ENCODE results near the gene GAL.

Gene GAL

DNA sequence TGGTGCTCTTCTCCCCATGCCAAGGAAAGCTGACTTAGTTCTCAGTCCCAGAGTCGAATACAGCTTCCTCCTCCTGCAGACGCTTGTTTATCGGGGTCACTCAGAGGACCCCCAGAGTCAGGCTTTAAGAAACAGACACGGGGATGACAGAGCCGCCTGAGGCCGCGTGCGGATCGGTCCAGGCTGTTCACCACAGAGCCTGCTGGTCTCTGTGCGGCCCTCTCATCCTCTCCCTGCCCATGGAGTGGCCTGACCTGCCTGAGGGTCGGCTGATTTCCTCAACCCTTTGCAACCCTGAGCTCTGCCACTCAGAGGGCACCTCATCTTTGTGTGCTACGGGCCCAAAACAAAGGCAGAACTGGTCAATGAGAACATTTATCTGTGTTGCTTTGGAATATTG is 2.1 kb downstream of the GAL start:
- Histone ChIP-seq H3K4me3 (ENCODE audit: low read depth, low read length) (peak overlapping the region; percentile 60), H3K36me3 (ENCODE audit: control insufficient read depth, insufficient read depth, low read length) (peaks cover 36% of the 10 kb centered on the region), H3K9ac (ENCODE audit: low read depth, low read length) (no peak overlapping the region)

DNA sequence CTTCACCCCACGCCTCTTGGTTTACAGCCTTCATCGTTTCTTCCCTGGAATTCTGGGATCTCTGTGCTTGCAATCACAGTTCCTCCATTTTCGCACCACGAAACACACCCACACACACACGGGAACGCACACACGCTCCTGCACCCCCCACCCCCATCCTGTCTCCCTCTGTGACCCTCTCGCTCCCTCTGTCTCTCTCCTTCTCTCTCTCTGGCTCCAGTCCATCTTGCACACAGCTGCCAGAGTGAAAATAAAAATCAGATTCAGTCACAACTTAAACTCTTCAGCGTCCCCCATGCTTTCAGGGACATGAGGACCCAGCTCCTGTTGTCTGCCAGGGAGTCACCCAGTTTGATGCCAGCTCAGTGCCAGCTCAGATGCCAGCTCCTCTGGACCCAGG is 3.0 kb downstream of the GAL start:
- Histone ChIP-seq H3K9me3 (ENCODE audit: control insufficient read depth, insufficient read depth, low read length) (no peaks in the 10 kb centered on the region), H3K4me3 (ENCODE audit: low read depth, low read length) (no peak overlapping the region), H3K4me1 (ENCODE audit: control insufficient read depth, insufficient read depth, low read length) (peaks cover 10% of the 10 kb centered on the region), H3K36me3 (ENCODE audit: control insufficient read depth, insufficient read depth, low read length) (peaks cover 36% of the 10 kb centered on the region), H3K27me3 (ENCODE audit: control insufficient read depth, insufficient read depth, low read length) (peaks cover 24% of the 10 kb centered on the region), H3K9ac (ENCODE audit: low read depth, low read length) (no peak overlapping the region)

More for the DNA sequence above, 2.1 kb downstream of the GAL start:
- peaks cover 24% of the 10 kb centered on the region for H3K27me3 ChIP-seq (ENCODE audit: control insufficient read depth, insufficient read depth, low read length)
- H3K9me3 ChIP-seq (ENCODE audit: control insufficient read depth, insufficient read depth, low read length): no peaks in the 10 kb centered on the region
- peaks cover 10% of the 10 kb centered on the region for H3K4me1 ChIP-seq (ENCODE audit: control insufficient read depth, insufficient read depth, low read length)

DNA sequence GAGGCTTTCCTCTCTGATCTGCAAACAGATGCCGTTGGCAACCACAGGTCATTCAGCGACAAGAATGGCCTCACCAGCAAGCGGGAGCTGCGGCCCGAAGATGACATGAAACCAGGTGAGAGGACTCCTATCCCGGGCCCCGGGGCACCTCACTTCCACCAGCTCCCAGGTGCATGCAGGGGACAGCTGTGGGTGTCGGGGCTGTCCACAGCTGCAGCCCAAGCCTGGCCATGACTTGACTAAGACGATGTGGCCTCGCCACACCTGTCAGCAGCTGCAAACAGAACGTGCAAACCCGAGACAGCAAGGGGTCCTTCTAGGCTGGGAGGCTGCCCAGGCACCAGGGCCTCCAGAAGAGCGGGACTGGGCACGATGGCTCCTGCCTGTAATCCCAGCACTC is 3.6 kb downstream of the GAL start:
- Histone ChIP-seq H3K27me3 (ENCODE audit: control insufficient read depth, insufficient read depth, low read length) (peaks cover 19% of the 10 kb centered on the region), H3K4me1 (ENCODE audit: control insufficient read depth, insufficient read depth, low read length) (peaks cover 10% of the 10 kb centered on the region), H3K9ac (ENCODE audit: low read depth, low read length) (no peak overlapping the region), H3K36me3 (ENCODE audit: control insufficient read depth, insufficient read depth, low read length) (peaks cover 36% of the 10 kb centered on the region), H3K4me3 (ENCODE audit: low read depth, low read length) (no peak overlapping the region), H3K9me3 (ENCODE audit: control insufficient read depth, insufficient read depth, low read length) (no peaks in the 10 kb centered on the region)

DNA sequence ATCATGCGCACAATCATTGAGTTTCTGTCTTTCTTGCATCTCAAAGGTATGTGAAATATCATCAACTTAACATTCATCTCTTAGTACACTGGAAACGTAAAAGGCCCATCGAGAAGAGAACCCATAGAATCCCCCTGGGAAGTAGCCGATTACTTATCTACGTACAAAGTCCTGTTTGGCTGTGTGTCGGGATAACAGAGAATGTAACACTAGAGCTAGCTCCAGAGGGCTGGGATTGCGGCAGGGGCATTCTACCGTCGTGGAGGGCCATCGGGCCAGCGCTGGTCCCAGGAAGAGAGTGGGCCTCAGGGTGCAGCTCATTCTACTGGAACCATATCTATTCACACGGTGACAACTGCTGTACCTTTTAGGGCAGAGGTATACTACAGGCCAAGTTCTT is 4.5 kb downstream of the GAL start:
- no peak overlapping the region for H3K4me3 ChIP-seq (ENCODE audit: low read depth, low read length)
- peaks cover 10% of the 10 kb centered on the region for H3K27me3 ChIP-seq (ENCODE audit: control insufficient read depth, insufficient read depth, low read length)
- H3K36me3 ChIP-seq (ENCODE audit: control insufficient read depth, insufficient read depth, low read length): peaks cover 36% of the 10 kb centered on the region
- H3K4me1 ChIP-seq (ENCODE audit: control insufficient read depth, insufficient read depth, low read length): peaks cover 14% of the 10 kb centered on the region
- H3K9ac ChIP-seq (ENCODE audit: low read depth, low read length): no peak overlapping the region
- no peaks in the 10 kb centered on the region for H3K9me3 ChIP-seq (ENCODE audit: control insufficient read depth, insufficient read depth, low read length)

DNA sequence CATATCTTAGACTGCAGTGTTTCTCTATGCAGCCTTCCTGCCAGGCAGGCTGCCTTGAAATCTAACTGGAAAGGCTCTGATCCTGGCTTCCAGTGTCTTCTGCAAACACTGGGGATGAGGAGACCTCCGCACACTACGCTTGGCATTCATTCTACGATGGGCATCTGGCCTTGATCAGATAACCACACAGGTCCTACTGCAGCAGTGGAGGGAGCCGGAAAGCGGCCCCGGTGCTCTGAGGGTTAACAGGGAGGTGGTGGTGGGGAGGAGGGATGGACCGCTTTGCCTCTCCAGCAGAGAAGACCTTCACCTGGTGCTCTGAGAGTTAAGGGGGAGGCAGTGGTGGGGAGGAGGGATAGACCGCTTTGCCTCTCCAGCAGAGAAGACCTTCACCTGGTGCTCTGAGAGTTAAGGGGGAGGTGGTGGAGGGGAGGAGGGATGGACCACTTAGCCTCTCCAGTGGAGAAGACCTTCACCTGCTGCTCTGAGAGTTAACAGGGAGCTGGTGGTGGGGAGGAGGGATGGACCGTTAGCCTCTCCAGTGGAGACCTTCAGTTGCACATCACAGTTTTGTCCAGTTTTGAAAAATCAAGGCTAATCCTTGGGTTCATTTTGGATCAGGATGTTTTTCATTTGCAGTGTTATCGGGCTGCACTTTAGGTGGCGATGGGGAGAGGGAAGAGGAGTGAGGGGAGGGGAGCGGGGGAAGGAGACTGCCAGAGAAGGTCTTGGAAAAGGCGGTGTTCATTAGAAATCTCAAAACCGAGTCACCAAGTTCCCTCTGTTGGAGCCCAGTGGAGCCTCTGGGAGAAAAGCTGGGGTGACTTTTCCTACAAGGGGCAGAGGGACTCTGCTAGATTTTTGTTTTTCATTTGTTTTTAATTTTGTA is 5.6 kb downstream of the GAL start:
- Histone ChIP-seq H3K9me3 (ENCODE audit: control insufficient read depth, insufficient read depth, low read length) (no peaks in the 10 kb centered on the region), H3K36me3 (ENCODE audit: control insufficient read depth, insufficient read depth, low read length) (peaks cover 36% of the 10 kb centered on the region), H3K27me3 (ENCODE audit: control insufficient read depth, insufficient read depth, low read length) (peaks cover 7% of the 10 kb centered on the region), H3K9ac (ENCODE audit: low read depth, low read length) (no peak overlapping the region), H3K4me3 (ENCODE audit: low read depth, low read length) (peak overlapping the region; percentile 26), H3K4me1 (ENCODE audit: control insufficient read depth, insufficient read depth, low read length) (peaks cover 17% of the 10 kb centered on the region)

DNA sequence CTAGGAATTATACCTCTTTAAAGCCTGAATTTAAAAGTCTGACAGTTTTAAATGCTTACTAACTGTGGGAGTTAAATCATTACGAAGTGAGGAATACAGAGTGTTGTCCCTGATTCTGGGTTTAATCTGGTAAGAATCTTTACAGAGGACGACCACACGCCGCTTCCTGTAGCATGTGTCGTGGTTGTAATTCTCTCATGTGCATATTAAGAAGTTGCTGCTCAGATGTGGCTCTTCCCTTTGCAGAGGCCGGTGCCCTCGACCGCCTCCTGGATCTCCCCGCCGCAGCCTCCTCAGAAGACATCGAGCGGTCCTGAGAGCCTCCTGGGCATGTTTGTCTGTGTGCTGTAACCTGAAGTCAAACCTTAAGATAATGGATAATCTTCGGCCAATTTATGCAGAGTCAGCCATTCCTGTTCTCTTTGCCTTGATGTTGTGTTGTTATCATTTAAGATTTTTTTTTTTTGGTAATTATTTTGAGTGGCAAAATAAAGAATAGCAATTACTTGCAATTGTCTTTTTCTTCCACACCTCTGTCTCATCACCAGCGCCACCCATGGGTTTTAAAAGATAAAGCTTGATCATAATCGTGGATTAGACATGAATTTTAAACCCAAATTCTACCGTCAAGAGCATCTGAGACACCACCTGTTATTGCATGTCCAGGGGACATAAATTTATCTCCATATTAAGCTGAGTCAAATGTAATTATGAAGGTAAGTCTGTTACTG is 6.5 kb downstream of the GAL start:
- H3K4me1 ChIP-seq (ENCODE audit: control insufficient read depth, insufficient read depth, low read length): peaks cover 19% of the 10 kb centered on the region
- peaks cover 34% of the 10 kb centered on the region for H3K36me3 ChIP-seq (ENCODE audit: control insufficient read depth, insufficient read depth, low read length)
- H3K9ac ChIP-seq (ENCODE audit: low read depth, low read length): no peak overlapping the region

DNA sequence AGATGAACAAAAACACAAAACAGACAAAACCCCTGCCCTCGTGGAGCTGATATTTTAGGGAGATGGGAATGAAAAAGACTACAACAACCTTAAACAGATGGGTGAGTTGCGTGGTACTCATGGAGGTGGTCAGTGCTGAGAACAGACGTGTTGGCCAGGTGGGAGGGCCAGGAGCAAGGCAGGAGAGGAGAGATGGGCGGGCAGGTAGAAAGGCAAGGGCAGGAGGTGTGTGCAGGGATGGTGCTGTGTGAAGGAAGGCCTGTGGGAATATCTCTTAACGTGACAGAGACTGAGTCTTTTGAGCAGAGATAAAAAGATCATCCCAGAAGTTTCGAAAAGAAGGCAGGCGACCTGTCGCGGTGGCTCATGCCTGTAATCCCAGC is 7.0 kb downstream of the GAL start:
- Histone ChIP-seq H3K36me3 (ENCODE audit: control insufficient read depth, insufficient read depth, low read length) (peaks cover 30% of the 10 kb centered on the region), H3K27me3 (ENCODE audit: control insufficient read depth, insufficient read depth, low read length) (no peaks in the 10 kb centered on the region), H3K9ac (ENCODE audit: low read depth, low read length) (no peak overlapping the region), H3K4me1 (ENCODE audit: control insufficient read depth, insufficient read depth, low read length) (peaks cover 19% of the 10 kb centered on the region), H3K4me3 (ENCODE audit: low read depth, low read length) (no peak overlapping the region), H3K9me3 (ENCODE audit: control insufficient read depth, insufficient read depth, low read length) (no peaks in the 10 kb centered on the region)

More for the DNA sequence above, 6.5 kb downstream of the GAL start:
- H3K4me3 ChIP-seq (ENCODE audit: low read depth, low read length): no peak overlapping the region
- H3K9me3 ChIP-seq (ENCODE audit: control insufficient read depth, insufficient read depth, low read length): no peaks in the 10 kb centered on the region
- peaks cover 2% of the 10 kb centered on the region for H3K27me3 ChIP-seq (ENCODE audit: control insufficient read depth, insufficient read depth, low read length)

DNA sequence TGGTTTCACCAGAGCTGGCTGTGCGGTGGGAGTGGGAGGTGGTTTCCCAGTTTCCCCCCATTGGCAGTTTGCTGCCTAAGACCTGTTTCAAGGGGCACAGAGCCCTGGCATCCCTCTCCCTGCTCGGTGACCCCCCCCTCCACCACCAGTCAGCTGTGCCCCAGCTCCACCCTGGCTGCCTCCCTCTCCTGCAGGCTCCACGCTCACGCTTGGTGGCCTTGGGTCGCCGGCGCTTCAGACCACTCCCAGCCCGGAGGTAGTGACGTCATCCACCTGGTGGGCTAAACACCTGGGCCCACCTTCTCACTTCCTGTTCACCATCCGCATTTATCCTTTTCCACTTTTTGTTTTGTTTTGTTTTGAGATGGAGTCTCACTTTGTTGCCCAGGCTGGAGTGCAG is 7.8 kb downstream of the GAL start:
- no peaks in the 10 kb centered on the region for H3K9me3 ChIP-seq (ENCODE audit: control insufficient read depth, insufficient read depth, low read length)
- H3K36me3 ChIP-seq (ENCODE audit: control insufficient read depth, insufficient read depth, low read length): peaks cover 28% of the 10 kb centered on the region
- H3K27me3 ChIP-seq (ENCODE audit: control insufficient read depth, insufficient read depth, low read length): no peaks in the 10 kb centered on the region
- peaks cover 19% of the 10 kb centered on the region for H3K4me1 ChIP-seq (ENCODE audit: control insufficient read depth, insufficient read depth, low read length)
- no peak overlapping the region for H3K9ac ChIP-seq (ENCODE audit: low read depth, low read length)
- no peak overlapping the region for H3K4me3 ChIP-seq (ENCODE audit: low read depth, low read length)

DNA sequence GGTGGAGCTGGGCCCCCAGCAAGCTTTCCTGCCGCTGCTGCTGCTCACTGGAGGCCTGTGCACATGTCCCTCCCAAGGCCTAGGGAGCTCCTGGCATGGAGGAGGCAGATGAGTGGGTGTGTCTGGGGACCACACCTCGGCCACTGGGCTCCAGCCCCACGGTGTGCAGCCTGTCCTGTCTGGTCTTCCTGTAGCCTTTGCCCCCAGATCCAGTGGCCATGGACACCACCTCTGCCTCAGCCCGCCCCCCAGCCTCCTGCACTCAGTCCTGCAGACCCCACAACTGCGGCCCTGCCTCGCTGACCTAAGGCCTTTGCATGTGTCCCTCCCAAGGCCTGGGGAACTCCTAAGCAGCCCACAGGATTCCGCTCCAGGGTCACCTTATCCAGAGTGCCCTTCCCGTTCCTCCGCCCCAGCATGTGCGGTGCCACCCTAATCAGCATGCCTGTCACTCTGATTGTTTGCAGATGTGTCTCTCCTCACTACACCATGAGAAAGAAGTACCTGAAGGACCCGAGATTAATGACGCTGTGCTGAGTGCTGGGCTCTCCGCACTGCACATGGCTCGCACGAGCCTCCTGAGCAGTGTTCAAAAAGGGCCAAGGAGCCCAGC is 8.6 kb downstream of the GAL start:
- H3K9me3 ChIP-seq (ENCODE audit: control insufficient read depth, insufficient read depth, low read length): no peaks in the 10 kb centered on the region
- no peak overlapping the region for H3K4me3 ChIP-seq (ENCODE audit: low read depth, low read length)
- H3K36me3 ChIP-seq (ENCODE audit: control insufficient read depth, insufficient read depth, low read length): peaks cover 19% of the 10 kb centered on the region
- H3K27me3 ChIP-seq (ENCODE audit: control insufficient read depth, insufficient read depth, low read length): no peaks in the 10 kb centered on the region
- peak overlapping the region; percentile 37 for H3K9ac ChIP-seq (ENCODE audit: low read depth, low read length)
- peaks cover 19% of the 10 kb centered on the region for H3K4me1 ChIP-seq (ENCODE audit: control insufficient read depth, insufficient read depth, low read length)

DNA sequence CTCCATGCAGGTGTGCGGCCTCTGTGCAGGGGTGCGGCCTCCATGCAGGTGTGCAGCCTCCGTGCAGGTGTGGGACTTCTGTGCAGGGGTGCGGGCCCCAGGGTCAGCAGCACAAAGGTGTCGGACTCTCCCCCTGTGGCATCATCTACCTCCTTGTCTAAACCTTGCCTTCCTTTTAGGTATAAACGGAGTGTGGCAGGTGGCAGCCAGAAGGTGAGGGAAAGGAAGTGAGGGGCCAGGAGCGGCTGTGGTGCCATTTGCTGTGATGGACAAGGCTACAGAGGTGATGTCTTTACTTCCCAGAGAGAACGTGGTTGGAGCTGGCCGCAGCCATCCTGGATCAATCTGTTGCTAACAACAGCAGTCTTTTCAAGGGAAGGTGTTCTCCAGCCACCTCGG is 9.1 kb downstream of the GAL start:
- Histone ChIP-seq H3K4me1 (ENCODE audit: control insufficient read depth, insufficient read depth, low read length) (peaks cover 19% of the 10 kb centered on the region), H3K27me3 (ENCODE audit: control insufficient read depth, insufficient read depth, low read length) (no peaks in the 10 kb centered on the region), H3K36me3 (ENCODE audit: control insufficient read depth, insufficient read depth, low read length) (peaks cover 14% of the 10 kb centered on the region), H3K4me3 (ENCODE audit: low read depth, low read length) (no peak overlapping the region), H3K9me3 (ENCODE audit: control insufficient read depth, insufficient read depth, low read length) (no peaks in the 10 kb centered on the region), H3K9ac (ENCODE audit: low read depth, low read length) (no peak overlapping the region)

DNA sequence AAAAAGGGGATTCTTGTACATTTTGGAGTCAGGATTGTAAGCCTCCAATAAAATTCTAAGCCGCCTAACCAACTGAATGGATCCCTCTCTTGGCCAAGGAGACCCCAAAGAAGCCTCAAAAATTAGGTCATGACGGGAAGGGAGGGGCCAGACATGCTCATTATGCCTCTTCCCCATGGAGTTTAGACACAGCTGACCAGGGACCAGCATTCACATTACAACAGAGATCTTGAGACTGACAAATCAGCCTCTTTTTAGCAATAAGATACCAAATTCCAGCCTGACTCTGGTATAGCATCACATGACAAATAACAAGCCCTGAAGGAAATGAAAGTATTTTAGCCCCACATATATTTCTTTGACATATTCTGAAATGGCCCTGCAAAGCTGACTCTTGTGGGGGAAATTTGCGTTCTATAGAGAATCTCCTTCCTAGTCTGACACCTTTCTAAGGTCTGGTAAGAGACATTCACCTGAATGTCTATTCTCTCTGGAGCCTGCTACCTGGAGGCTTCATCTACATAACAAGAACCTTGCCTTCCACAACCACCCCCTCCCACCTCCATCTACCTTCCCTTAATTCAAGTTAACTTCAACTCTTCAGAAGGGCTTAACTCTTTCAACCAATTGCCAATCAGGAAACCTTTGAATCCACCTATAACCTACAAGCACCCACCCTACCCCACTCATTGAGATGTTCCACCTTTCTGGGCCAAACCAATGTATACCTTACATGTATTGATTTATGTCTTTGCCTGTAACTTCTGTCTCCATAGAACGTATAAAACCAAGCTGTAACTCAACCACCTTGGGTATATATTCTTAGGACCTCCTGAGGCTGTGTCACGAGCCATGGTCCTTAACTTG is 10.3 kb downstream of the GAL start:
- Histone ChIP-seq H3K9ac (ENCODE audit: low read depth, low read length) (no peak overlapping the region), H3K4me3 (ENCODE audit: low read depth, low read length) (no peak overlapping the region), H3K36me3 (ENCODE audit: control insufficient read depth, insufficient read depth, low read length) (peaks cover 7% of the 10 kb centered on the region), H3K4me1 (ENCODE audit: control insufficient read depth, insufficient read depth, low read length) (peaks cover 17% of the 10 kb centered on the region), H3K9me3 (ENCODE audit: control insufficient read depth, insufficient read depth, low read length) (no peaks in the 10 kb centered on the region), H3K27me3 (ENCODE audit: control insufficient read depth, insufficient read depth, low read length) (no peaks in the 10 kb centered on the region)
